ENCODE results near the gene MSTN. TPM values are rescaled to one million over a fixed set of nuclear protein-coding genes. Genes with fewer than 3 reads are reported as not detected.
A peak's percentile ranks its signal among the peaks of the same experiment; 100 is the strongest.
"Not testable (repeated sequence)": the region's sequence is repeated elsewhere in the genome, so short reads cannot be mapped to it uniquely, and the experiment has no call there.

The MSTN gene
- total RNA-seq, 3 donors from 2014 or later, result 0.64 to 0.73 (median 0.66) TPM

GRCh38 chr2:190023860-190024259 is 38.7 kb downstream of the MSTN start:
- DNase-seq (ENCODE audit: low spot score in 2 of 2), result no peak
- H3K4me1 ChIP-seq, result no peaks in the 10 kb centered on the region
- no peak overlapping the region for H3K27ac ChIP-seq
- no peaks in the 10 kb centered on the region for H3K27me3 ChIP-seq
- TF ChIP-seq POLR2A (IDR thresholded peaks at IDR 0.05), result no peak
- TF ChIP-seq CTCF (IDR thresholded peaks at IDR 0.05), result peak in 1 of 3 donors; percentile 15
- H3K9me3 ChIP-seq, result peaks cover 0 to 2% of the 10 kb centered on the region in 2 donors
- intact Hi-C loops (cut with DNase I; ENCODE audit: low total_unique reads), result no loop called here
- H3K36me3 ChIP-seq, result no peaks in the 10 kb centered on the region
- no peak overlapping the region for H3K4me3 ChIP-seq

- no peaks in the 10 kb centered on the region for H3K36me3 ChIP-seq
- no peaks in the 10 kb centered on the region for H3K4me1 ChIP-seq
- no peak for DNase-seq (ENCODE audit: low spot score in 2 of 2)
- no peak overlapping the region for H3K27ac ChIP-seq
- H3K9me3 ChIP-seq, result peaks cover 6 to 28% of the 10 kb centered on the region in 2 donors
- TF ChIP-seq CTCF (IDR thresholded peaks at IDR 0.05), result no peak
- no peak for TF ChIP-seq POLR2A (IDR thresholded peaks at IDR 0.05)
- no peak for TF ChIP-seq POLR2AphosphoS5 (IDR thresholded peaks at IDR 0.05)
- intact Hi-C loops (cut with DNase I; ENCODE audit: low total_unique reads), result no loop called here
- no peaks in the 10 kb centered on the region for H3K27me3 ChIP-seq
- no peak overlapping the region for H3K4me3 ChIP-seq
Observed at GRCh38 chr2:190020720-190021119, 41.8 kb downstream of the MSTN start.

GRCh38 chr2:190017837-190018236 is 44.7 kb downstream of the MSTN start:
- no peaks in the 10 kb centered on the region for H3K36me3 ChIP-seq
- TF ChIP-seq CTCF (IDR thresholded peaks at IDR 0.05), result no peak
- TF ChIP-seq POLR2AphosphoS5 (IDR thresholded peaks at IDR 0.05), result no peak
- no peak for TF ChIP-seq POLR2A (IDR thresholded peaks at IDR 0.05)
- H3K9me3 ChIP-seq, result peaks cover 17 to 36% of the 10 kb centered on the region in 2 donors
- H3K27ac ChIP-seq, result no peak overlapping the region
- no peak for DNase-seq (ENCODE audit: low spot score in 2 of 2)
- no peak overlapping the region for H3K4me3 ChIP-seq
- H3K27me3 ChIP-seq, result no peaks in the 10 kb centered on the region
- intact Hi-C loops (cut with DNase I; ENCODE audit: low total_unique reads), result no loop called here
- no peaks in the 10 kb centered on the region for H3K4me1 ChIP-seq

- H3K4me1 ChIP-seq; DNase-seq (ENCODE audit: low spot score in 2 of 2); H3K27me3 ChIP-seq; intact Hi-C loops (cut with DNase I; ENCODE audit: low total_unique reads); H3K27ac ChIP-seq; H3K4me3 ChIP-seq; H3K36me3 ChIP-seq: not testable (repeated sequence)
- H3K9me3 ChIP-seq, result peaks cover 20 to 36% of the 10 kb centered on the region in 2 donors
Observed at GRCh38 chr2:190015969-190016368, 46.6 kb downstream of the MSTN start.

Data from breast epithelium (tissue), 4 donors.